H1 (cell line): ENCODE data around the gene SMCHD1. TPM values are rescaled to one million over a fixed set of nuclear protein-coding genes. Genes with fewer than 3 reads are reported as not detected.

Source experiments
- CTCF ChIA-PET: fragments of 300-600 bp; sonication (Branson Sonifier 250); formaldehyde crosslinking; loops from one replicate; lab custom pipeline; 2021; ENCODE audit not compliant: partially characterized antibody; lab: Charles Lee
- POLR2A ChIA-PET: fragments of 300-600 bp; sonication (Branson Sonifier 250); formaldehyde crosslinking; loops from one replicate; lab custom pipeline; 2021; ENCODE audit warnings: inconsistent platforms; ENCODE audit not compliant: partially characterized antibody; lab: Charles Lee
- DNase-seq, 2 experiments: peaks; one replicate each; pipeline versions ENCODE4 v3.0.0 to v3.0.0-alpha.2; 2010 to 2022; ENCODE audit warnings: low spot score in 2 of 2, low read depth in 1 of 2, mixed read lengths in 1 of 2
- FAIRE-seq: peaks from 2 replicates; lab custom pipeline; 2011; peaks lifted over from hg19 to GRCh38; lab: Jason Lieb, UNC
- H2AFZ ChIP-seq: 2 replicates; pipeline ENCODE4 v1.8.1; 2012; ENCODE audit warnings: low read length, inconsistent platforms
- H2AK5ac ChIP-seq: 2 replicates; pipeline ENCODE4 v1.6.1; 2013; ENCODE audit warnings: low read depth, low read length
- H2BK120ac ChIP-seq: replicated peaks from 2 replicates; pipeline ENCODE3; 2013; ENCODE audit warnings: low read depth, low read length, inconsistent platforms
- H2BK12ac ChIP-seq: 2 replicates; pipeline ENCODE4 v1.6.1; 2013; ENCODE audit warnings: low read depth, low read length
- H2BK15ac ChIP-seq: 2 replicates; pipeline ENCODE4 v1.6.1; 2013; ENCODE audit warnings: low read length
- H2BK20ac ChIP-seq: 2 replicates; pipeline ENCODE4 v1.6.1; 2013; ENCODE audit warnings: low read length
- H2BK5ac ChIP-seq: 2 replicates; pipeline ENCODE4 v1.6.1; 2013; ENCODE audit warnings: low read depth, low read length
- H3K14ac ChIP-seq: 2 replicates; pipeline ENCODE4 v1.6.1; 2013; ENCODE audit warnings: inconsistent platforms; ENCODE audit not compliant: insufficient read length
- H3K18ac ChIP-seq: 2 replicates; pipeline ENCODE4 v1.6.1; 2013; ENCODE audit warnings: low read length; ENCODE audit errors: extremely low read depth
- H3K23ac ChIP-seq: 2 replicates; pipeline ENCODE4 v1.6.1; 2013; ENCODE audit warnings: inconsistent platforms; ENCODE audit not compliant: insufficient read length
- H3K23me2 ChIP-seq: 2 replicates; pipeline ENCODE4 v1.6.1; 2013; ENCODE audit warnings: low read depth, low read length
- H3K27ac ChIP-seq: 2 replicates; pipeline ENCODE4 v1.6.1; 2011; ENCODE audit warnings: low read depth, low read length, inconsistent platforms
- H3K27me3 ChIP-seq, 4 experiments: replicated peaks in 1 of 4; 1 replicate in 1 of 4; 2 replicates in 3 of 4; pipeline versions ENCODE4 v1.6.1 to v1.8.1; 2011 to 2013; ENCODE audit warnings: low read length in 3 of 4, mild to moderate bottlenecking in 3 of 4, inconsistent platforms in 2 of 4, mixed read lengths in 2 of 4, moderate library complexity in 1 of 4; ENCODE audit not compliant: control insufficient read depth in 3 of 4, insufficient read depth in 3 of 4; ENCODE audit errors: extremely low read depth in 1 of 4
- H3K36me3 ChIP-seq, 4 experiments: 2 replicates each; pipeline versions ENCODE4 v1.6.1 to v1.8.1; 2011 to 2013; ENCODE audit warnings: mild to moderate bottlenecking in 4 of 4, low read length in 3 of 4, moderate library complexity in 2 of 4, control low read depth in 1 of 4, inconsistent platforms in 1 of 4; ENCODE audit not compliant: insufficient read depth in 4 of 4, control insufficient read depth in 2 of 4
- H3K4ac ChIP-seq: replicated peaks from 2 replicates; pipeline ENCODE3; 2013; ENCODE audit warnings: low read length, low read depth, mixed read lengths, inconsistent platforms; ENCODE audit not compliant: insufficient read length
- H3K4me1 ChIP-seq, 4 experiments: replicated peaks in 1 of 4; 1 replicate in 1 of 4; 2 replicates in 3 of 4; pipeline versions ENCODE4 v1.6.1 to v1.8.1; 2011 to 2013; ENCODE audit warnings: low read length in 3 of 4, inconsistent platforms in 2 of 4, mixed read lengths in 1 of 4; ENCODE audit not compliant: insufficient read depth in 4 of 4, control insufficient read depth in 3 of 4
- H3K4me2 ChIP-seq, 2 experiments: 2 replicates each; pipeline versions ENCODE4 v1.6.1 to v1.8.1; 2011 to 2013; ENCODE audit warnings: low read depth in 2 of 2, low read length in 2 of 2, control low read depth in 1 of 2, inconsistent platforms in 1 of 2, mild to moderate bottlenecking in 1 of 2; ENCODE audit not compliant: insufficient read depth in 1 of 2
- H3K4me3 ChIP-seq, 4 experiments: fragments of 200-600, 300-600 bp in 1 of 4; sonication (generic), shearing (Covaris generic), sonication (Bioruptor Twin) in 1 of 4; 2 replicates each; pipeline versions ENCODE4 v1.5.1 to v1.8.1; 2011 to 2016; ENCODE audit warnings: low read length in 4 of 4, low read depth in 3 of 4, control low read depth in 2 of 4, inconsistent platforms in 2 of 4, mild to moderate bottlenecking in 2 of 4, mixed read lengths in 1 of 4, moderate library complexity in 1 of 4; ENCODE audit not compliant: insufficient read depth in 2 of 4; ENCODE audit errors: extremely low read depth in 1 of 4
- H3K56ac ChIP-seq: replicated peaks from 2 replicates; pipeline ENCODE3; 2013; ENCODE audit warnings: low read depth, mild to moderate bottlenecking, mixed read lengths, low read length, inconsistent platforms; ENCODE audit not compliant: insufficient read length
- H3K79me1 ChIP-seq: 2 replicates; pipeline ENCODE4 v1.6.1; 2013; ENCODE audit warnings: low read depth, low read length, control low read depth
- H3K79me2 ChIP-seq, 2 experiments: 2 replicates each; pipeline versions ENCODE4 v1.6.1 to v1.8.1; 2012 to 2013; ENCODE audit warnings: low read length in 2 of 2, mild to moderate bottlenecking in 2 of 2, inconsistent platforms in 1 of 2; ENCODE audit not compliant: insufficient read depth in 2 of 2, control insufficient read depth in 1 of 2
- H3K9ac ChIP-seq, 4 experiments: replicated peaks in 1 of 4; 1 replicate in 1 of 4; 2 replicates in 3 of 4; pipeline versions ENCODE4 v1.6.1 to v1.8.1; 2011 to 2013; ENCODE audit warnings: low read depth in 3 of 4, low read length in 3 of 4, control low read depth in 2 of 4, mild to moderate bottlenecking in 2 of 4, moderate library complexity in 2 of 4, inconsistent platforms in 1 of 4; ENCODE audit errors: extremely low read depth in 1 of 4
- H3K9me3 ChIP-seq, 2 experiments: 2 replicates each; pipeline versions ENCODE4 v1.6.1 to v1.8.1; 2012 to 2013; ENCODE audit warnings: mild to moderate bottlenecking in 2 of 2, moderate library complexity in 2 of 2, control low read depth in 1 of 2, inconsistent platforms in 1 of 2, low read depth in 1 of 2, low read length in 1 of 2, mixed read lengths in 1 of 2; ENCODE audit not compliant: insufficient read depth in 2 of 2
- H4K20me1 ChIP-seq, 2 experiments: replicated peaks in 1 of 2; 2 replicates each; pipeline versions ENCODE3 to v1.8.1; 2011 to 2013; ENCODE audit warnings: inconsistent platforms in 2 of 2, low read length in 2 of 2, mild to moderate bottlenecking in 1 of 2; ENCODE audit not compliant: insufficient read depth in 2 of 2, control insufficient read depth in 1 of 2
- H4K5ac ChIP-seq: 2 replicates; pipeline ENCODE4 v1.6.1; 2013; ENCODE audit warnings: low read length, low read depth, mixed read lengths, inconsistent platforms; ENCODE audit not compliant: insufficient read length
- H4K8ac ChIP-seq: 2 replicates; pipeline ENCODE4 v1.8.0; 2013; ENCODE audit warnings: mild to moderate bottlenecking, moderate library complexity, low read length, inconsistent platforms; ENCODE audit not compliant: insufficient read depth; ENCODE audit errors: extremely low read depth
- H4K91ac ChIP-seq: replicated peaks from 2 replicates; pipeline ENCODE3; 2013; ENCODE audit warnings: low read length, mixed read lengths, inconsistent platforms; ENCODE audit not compliant: insufficient read length
- CREB1 ChIP-seq: IDR thresholded peaks from 2 replicates; pipeline ENCODE4 v1.6.1; 2012; ENCODE audit warnings: inconsistent platforms
- SIX5 ChIP-seq: IDR thresholded peaks from 2 replicates; pipeline ENCODE4 v1.6.1; 2011; ENCODE audit warnings: mild to moderate bottlenecking, low read depth, low read length
- WGBS, 2 experiments: shearing (Covaris generic) in 1 of 2; methylation state at CpG; one replicate each; pipeline versions ENCODE4 v1.1.6 to v1.1.7; 2013 to 2015; ENCODE audit warnings: low lambda C conversion rate in 2 of 2, mixed read lengths in 2 of 2, inconsistent platforms in 1 of 2, low coverage in 1 of 2, missing lambda C conversion rate in 1 of 2; ENCODE audit not compliant: insufficient replicate concordance in 2 of 2, insufficient coverage in 1 of 2, insufficient read length in 1 of 2; ENCODE audit errors: extremely low coverage in 1 of 2, missing lambda C conversion rate in 1 of 2; 5-methylcytosine and 5-hydroxymethylcytosine counted together
- polyA plus RNA-seq, 7 experiments: library from polyadenylated mRNA; depleted of rRNA in 3 of 7; stranded (reverse) in 5 of 7; unstranded in 2 of 7; fragments of >200 nt in 5 of 7; fragments of 200-250 nt in 2 of 7; gene quantifications; 1 replicate in 5 of 7; 2 replicates in 1 of 7; 4 replicates in 1 of 7; pipeline versions ENCODE4 v1.2.1 to v1.2.3, GENCODE V29; 2011 to 2013; ENCODE audit warnings: missing spikeins in 2 of 7, mixed read lengths in 2 of 7
- total RNA-seq: library from RNA; stranded (reverse); fragmentation: NEBNext Ultra II Directional; extraction: Animal tissue kit (Norgen Biotek cat#: 25700); gene quantifications from 2 replicates; pipeline ENCODE4 v1.2.1, GENCODE V29; 2021

Gene SMCHD1
- total and polyA plus RNA-seq, 2 of the 8 experiments (the other 6 are each of a cell fraction or from before 2014, with no cell fraction given) = 9.3 to 32.0 TPM

DNA sequence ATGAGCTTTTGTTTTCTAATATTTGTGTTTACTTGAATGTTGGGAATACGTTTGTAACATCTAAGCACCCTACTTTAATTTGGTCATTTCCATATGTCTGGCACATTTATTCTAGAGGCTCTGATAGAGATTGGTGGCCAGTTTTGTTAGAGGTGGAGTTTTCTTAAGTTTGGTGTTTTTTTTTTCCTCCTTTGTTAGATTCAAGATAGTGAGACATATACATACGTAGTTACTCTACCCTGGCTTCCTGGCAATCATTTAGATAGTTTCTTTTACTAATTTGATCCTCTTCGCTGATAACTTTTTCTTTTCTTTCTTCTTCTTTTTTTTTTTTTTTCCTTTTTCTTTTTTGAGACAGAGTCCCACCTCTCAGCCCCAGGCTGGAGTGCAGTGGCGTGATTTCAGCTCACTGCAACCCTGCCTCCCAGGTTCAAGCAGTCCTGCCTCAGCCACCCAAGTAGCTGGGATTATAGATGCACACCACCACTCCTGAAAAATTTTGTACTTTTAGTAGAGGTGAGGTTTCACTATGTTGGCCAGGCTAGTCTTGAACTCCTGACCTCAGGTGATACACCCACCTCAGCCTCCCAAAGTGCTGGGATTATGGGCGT lies 26.6 kb downstream of the SMCHD1 start:
- ChIA-PET POLR2A (no interaction called here), CTCF (no interaction called here)
- Histone ChIP-seq H3K14ac (no peak overlapping the region), H3K9ac (no peak overlapping the region), H3K4ac (no peak overlapping the region), H3K79me1 (no peaks in the 10 kb centered on the region), H3K27ac (no peak overlapping the region), H4K91ac (no peak overlapping the region), H3K56ac (no peak overlapping the region), H2BK15ac (no peak overlapping the region), H3K9me3 (peaks cover 0 to 4% of the 10 kb centered on the region in 2 experiments; a peak in 1 of 4 replicates), H3K18ac (no peak overlapping the region), H3K4me2 (no peak overlapping the region), H3K4me1 (no peaks in the 10 kb centered on the region), H2BK5ac (no peak overlapping the region), H2BK12ac (no peak overlapping the region), H4K5ac (no peak overlapping the region), H3K27me3 (no peaks in the 10 kb centered on the region), H3K4me3 (no peak overlapping the region), H2BK120ac (no peak overlapping the region), H3K36me3 (peaks cover 0 to 13% (median 4%) of the 10 kb centered on the region in 4 experiments; a peak in 3 of 8 replicates), H2BK20ac (no peak overlapping the region), H4K20me1 (no peaks in the 10 kb centered on the region), H2AFZ (no peak overlapping the region), H4K8ac (no peak overlapping the region), H3K23ac (no peak overlapping the region), H2AK5ac (no peak overlapping the region), H3K79me2 (peaks cover 0 to 20% of the 10 kb centered on the region in 2 experiments; a peak in 3 of 4 replicates), H3K23me2 (no peaks in the 10 kb centered on the region; the same call in 1 of the 2 replicates)
- FAIRE-seq (no peak), DNase-seq (no peak)
- WGBS, 2 experiments = 89% methylated on average over 5 of the region's 5 CpGs; no CpG with 5 or more reads in 1 of the 2 experiments
- TF ChIP-seq CREB1 (no peak), SIX5 (no peak)
